ENCODE results near the gene TMEM18. TPM values are rescaled to one million over a fixed set of nuclear protein-coding genes. Genes with fewer than 3 reads are reported as not detected.
A peak's percentile ranks its signal among the peaks of the same experiment; 100 is the strongest.

The TMEM18 gene
- total RNA-seq, 1 donor: 24.1 TPM

DNA sequence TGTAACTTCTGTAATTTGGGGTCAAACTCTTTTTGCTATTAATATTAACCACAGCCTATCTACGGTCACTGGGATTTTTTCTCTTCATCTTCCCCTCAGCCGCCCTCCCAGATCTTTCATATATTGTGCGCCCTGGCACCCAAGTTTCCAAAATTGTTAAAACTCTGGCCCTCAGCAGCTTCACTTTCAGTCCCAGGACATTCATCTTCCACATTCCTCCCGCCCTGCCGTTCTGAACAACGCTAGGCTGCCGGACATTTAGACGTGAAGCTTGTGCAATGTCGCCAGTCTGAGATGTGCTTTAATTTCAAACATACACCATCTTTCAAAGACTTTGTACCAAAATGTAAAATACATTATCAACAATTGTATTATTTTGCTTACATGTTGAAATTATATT is 1.8 kb upstream of the TMEM18 start:
- DNase-seq (ENCODE audit: low read depth): no peak
- TF ChIP-seq, protein P1, sequence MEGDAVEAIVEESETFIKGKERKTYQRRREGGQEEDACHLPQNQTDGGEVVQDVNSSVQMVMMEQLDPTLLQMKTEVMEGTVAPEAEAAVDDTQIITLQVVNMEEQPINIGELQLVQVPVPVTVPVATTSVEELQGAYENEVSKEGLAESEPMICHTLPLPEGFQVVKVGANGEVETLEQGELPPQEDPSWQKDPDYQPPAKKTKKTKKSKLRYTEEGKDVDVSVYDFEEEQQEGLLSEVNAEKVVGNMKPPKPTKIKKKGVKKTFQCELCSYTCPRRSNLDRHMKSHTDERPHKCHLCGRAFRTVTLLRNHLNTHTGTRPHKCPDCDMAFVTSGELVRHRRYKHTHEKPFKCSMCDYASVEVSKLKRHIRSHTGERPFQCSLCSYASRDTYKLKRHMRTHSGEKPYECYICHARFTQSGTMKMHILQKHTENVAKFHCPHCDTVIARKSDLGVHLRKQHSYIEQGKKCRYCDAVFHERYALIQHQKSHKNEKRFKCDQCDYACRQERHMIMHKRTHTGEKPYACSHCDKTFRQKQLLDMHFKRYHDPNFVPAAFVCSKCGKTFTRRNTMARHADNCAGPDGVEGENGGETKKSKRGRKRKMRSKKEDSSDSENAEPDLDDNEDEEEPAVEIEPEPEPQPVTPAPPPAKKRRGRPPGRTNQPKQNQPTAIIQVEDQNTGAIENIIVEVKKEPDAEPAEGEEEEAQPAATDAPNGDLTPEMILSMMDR (IDR thresholded peaks at IDR 0.05; ENCODE audit: insufficient read depth, low read length): no peak

DNA sequence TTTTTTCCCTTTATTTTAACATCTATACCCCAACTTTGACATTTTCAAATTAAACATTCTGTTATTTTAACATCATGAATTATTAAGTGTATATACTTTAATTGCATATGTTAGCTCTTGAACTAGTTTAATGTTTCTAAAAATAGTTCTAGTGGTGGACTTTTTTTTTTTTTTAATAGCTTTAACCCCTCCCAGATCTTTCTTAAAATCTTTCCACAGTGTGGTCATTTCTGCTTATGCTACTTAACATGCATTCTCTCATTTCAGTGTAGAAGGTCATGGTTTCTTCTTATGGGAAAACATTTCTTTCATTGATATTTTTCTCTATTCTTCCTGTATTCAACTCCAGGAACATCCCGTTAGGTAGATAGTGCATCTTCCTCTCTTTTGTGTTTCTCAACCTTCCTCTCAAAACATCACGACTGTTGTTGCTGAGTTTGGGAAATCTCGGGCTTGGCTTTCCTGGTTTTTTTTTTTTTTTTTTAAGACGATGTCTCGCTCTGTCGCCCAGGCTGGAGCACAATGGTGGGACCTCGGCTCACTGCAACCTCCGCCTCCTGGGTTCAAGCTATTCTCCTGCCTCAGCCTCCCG is 849 bp upstream of the TMEM18 start:
- peak overlapping the region; percentile 82 for H3K4me3 ChIP-seq (ENCODE audit: low read depth, low read length)
- TF ChIP-seq, protein P1 (IDR thresholded peaks at IDR 0.05; ENCODE audit: insufficient read depth, low read length): no peak
- peak; percentile 27 for DNase-seq (ENCODE audit: low read depth)

More for the DNA sequence above, 1.8 kb upstream of the TMEM18 start:
- no peak overlapping the region for H3K4me3 ChIP-seq (ENCODE audit: low read depth, low read length)

DNA sequence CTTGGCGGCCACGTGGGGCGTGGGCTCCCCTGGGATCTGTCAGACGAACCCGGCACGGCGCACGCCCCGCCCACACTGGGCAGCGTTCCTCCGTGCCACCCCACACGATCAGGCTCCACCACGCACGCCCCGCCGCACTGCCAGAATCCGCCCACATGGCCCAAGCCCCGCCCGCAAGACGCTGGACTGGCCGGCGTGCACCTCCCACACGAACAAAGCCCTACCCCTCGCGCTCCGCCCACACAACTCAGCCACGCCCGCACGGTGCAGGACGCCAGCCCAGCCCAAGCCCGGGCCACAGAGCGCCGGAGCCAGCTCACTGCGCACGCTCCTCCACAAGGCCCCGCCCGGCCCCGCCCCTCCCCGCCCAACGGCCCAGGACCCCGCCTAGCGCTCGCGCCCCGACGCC is 555 bp downstream of the TMEM18 start:
- TF ChIP-seq, protein P1 (IDR thresholded peaks at IDR 0.05; ENCODE audit: insufficient read depth, low read length): no peak
- peak; percentile 98 for DNase-seq (ENCODE audit: low read depth)

DNA sequence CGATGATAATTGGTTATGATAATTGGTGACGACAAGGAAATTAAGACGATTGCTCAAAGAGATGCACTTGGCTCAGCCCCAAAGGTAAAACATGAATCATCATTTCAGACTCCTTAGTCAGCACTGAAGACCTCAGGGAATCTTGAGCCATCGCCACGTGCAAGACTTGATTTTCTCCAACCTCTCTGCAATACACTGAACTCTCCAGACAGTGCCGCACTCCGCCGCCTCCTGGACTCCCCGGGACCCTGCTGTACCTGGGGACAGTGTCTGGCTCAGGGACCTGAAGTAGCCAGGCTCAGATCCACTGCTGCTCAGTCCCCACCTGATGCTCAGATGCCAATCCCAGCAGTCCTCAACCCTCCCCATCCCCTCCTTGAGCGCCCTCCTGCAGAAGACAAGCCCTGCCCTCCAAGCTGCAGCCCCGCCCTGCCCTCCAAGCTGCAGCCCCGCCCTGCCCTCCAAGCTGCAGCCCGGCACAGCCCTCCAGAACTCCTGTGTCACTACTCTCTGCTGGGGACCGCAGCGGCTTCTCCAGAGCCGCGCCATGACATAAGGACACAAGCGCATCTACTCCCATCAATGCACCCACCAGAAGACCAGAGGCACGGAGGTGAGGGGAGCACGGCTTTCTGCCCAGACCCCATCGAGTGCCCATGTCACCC is 1.1 kb downstream of the TMEM18 start:
- DNase-seq (ENCODE audit: low read depth): peak; percentile 89
- peak overlapping the region; percentile 90 for H3K4me3 ChIP-seq (ENCODE audit: low read depth, low read length)
- TF ChIP-seq, protein P1 (IDR thresholded peaks at IDR 0.05; ENCODE audit: insufficient read depth, low read length): peak; percentile 75

More for the DNA sequence above, 555 bp downstream of the TMEM18 start:
- peak overlapping the region; percentile 90 for H3K4me3 ChIP-seq (ENCODE audit: low read depth, low read length)

DNA sequence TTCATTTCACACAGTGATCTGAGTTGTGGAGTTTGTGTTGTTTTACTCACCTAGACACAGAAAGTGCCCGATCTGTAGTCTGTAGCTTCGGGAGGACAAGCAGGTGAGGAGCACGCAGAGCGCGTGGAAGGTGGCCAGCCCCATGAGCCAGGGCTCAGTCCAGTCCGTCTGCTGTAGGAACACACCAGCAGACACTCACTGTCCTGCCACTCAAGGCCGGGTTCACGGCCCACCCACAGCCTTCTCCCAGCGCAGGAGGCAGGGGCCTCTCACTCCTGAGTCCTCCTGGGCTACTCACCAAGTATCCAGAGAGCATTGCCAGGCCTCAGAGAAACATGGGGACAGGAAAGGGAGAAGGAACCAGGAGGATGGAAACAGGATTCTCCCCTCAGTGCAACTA is 1.7 kb downstream of the TMEM18 start:
- no peak for DNase-seq (ENCODE audit: low read depth)
- TF ChIP-seq, protein P1 (IDR thresholded peaks at IDR 0.05; ENCODE audit: insufficient read depth, low read length): no peak
- peak overlapping the region; percentile 6 for H3K4me3 ChIP-seq (ENCODE audit: low read depth, low read length)

DNA sequence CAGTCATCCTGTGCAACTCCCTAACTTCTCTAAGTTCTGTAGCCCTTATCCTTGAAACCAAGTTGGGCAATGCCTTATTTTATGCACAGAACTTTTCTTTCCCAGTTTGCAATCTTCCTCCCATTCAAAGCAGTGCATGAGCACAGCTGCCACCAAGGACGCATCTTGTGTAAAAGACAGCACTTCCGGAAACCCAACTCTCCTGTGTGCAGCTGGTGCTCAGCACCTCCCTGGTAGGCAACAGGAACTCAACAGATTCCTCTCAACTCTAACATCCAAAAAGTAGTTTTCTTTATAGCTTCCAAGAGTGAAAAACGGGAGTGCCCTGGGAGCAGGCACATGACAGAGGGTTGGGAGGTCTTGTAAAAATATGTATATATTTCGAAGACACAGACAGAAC is 2.2 kb downstream of the TMEM18 start:
- TF ChIP-seq, protein P1 (IDR thresholded peaks at IDR 0.05; ENCODE audit: insufficient read depth, low read length): no peak
- H3K4me3 ChIP-seq (ENCODE audit: low read depth, low read length): no peak overlapping the region
- no peak for DNase-seq (ENCODE audit: low read depth)
